ENCODE data around the gene SLC39A2. TPM values are rescaled to one million over a fixed set of nuclear protein-coding genes. Genes with fewer than 3 reads are reported as not detected.
"Not testable (repeated sequence)": the region's sequence is repeated elsewhere in the genome, so short reads cannot be mapped to it uniquely, and the experiment has no call there.

SLC39A2 gene
- total RNA-seq, 2 donors from 2014 or later, result not detected

- DNase-seq (no peak), ATAC-seq (no peak)
- Mint-ChIP-seq H3K27me3 (peaks cover 15% of the 10 kb centered on the region), H3K4me1 (peaks cover 21% of the 10 kb centered on the region), H3K4me3 (no peak overlapping the region), H3K36me3 (ENCODE audit: low read depth) (peaks cover 4% of the 10 kb centered on the region), H3K27ac (no peak overlapping the region)
- no peaks in the 10 kb centered on the region for H3K9me3 ChIP-seq (ENCODE audit: control insufficient read depth, low read length, poor library complexity, severe bottlenecking)
Observed at GRCh38 chr14:21038441-21039422, 39.6 kb downstream of the SLC39A2 start.

GRCh38 chr14:21039585-21040369 is 40.7 kb downstream of the SLC39A2 start:
- no peak overlapping the region for H3K27ac Mint-ChIP-seq
- peaks cover 20% of the 10 kb centered on the region for H3K27me3 Mint-ChIP-seq
- ATAC-seq (peak; percentile 63), DNase-seq (no peak)
- H3K9me3 ChIP-seq (ENCODE audit: control insufficient read depth, low read length, poor library complexity, severe bottlenecking), result no peaks in the 10 kb centered on the region
- peaks cover 29% of the 10 kb centered on the region for H3K4me1 Mint-ChIP-seq
- no peak overlapping the region for H3K4me3 Mint-ChIP-seq
- H3K36me3 Mint-ChIP-seq (ENCODE audit: low read depth), result peaks cover 4% of the 10 kb centered on the region

- Mint-ChIP-seq H3K4me1 (peaks cover 34% of the 10 kb centered on the region), H3K4me3 (no peak overlapping the region), H3K27ac (no peak overlapping the region), H3K36me3 (ENCODE audit: low read depth) (peaks cover 4% of the 10 kb centered on the region), H3K27me3 (peaks cover 21% of the 10 kb centered on the region)
- H3K9me3 ChIP-seq (ENCODE audit: control insufficient read depth, low read length, poor library complexity, severe bottlenecking), result no peaks in the 10 kb centered on the region
- DNase-seq, result no peak
- no peak for ATAC-seq
Observed at GRCh38 chr14:21040370-21040925, 41.4 kb downstream of the SLC39A2 start.

- H3K27ac Mint-ChIP-seq; H3K36me3 Mint-ChIP-seq (ENCODE audit: low read depth); H3K9me3 ChIP-seq (ENCODE audit: control insufficient read depth, low read length, poor library complexity, severe bottlenecking); ATAC-seq; H3K4me3 Mint-ChIP-seq; DNase-seq: not testable (repeated sequence)
- H3K4me1 Mint-ChIP-seq, result peaks cover 34% of the 10 kb centered on the region
- H3K27me3 Mint-ChIP-seq, result peaks cover 17% of the 10 kb centered on the region
Observed at GRCh38 chr14:21040941-21041340, 41.8 kb downstream of the SLC39A2 start.

GRCh38 chr14:21041676-21042433 is 42.8 kb downstream of the SLC39A2 start, which contains the start of gene RNASE7:
RNASE7 (plus strand) TSS chr14:21042362; CDS start chr14:21042993, 631 bp downstream.
- H3K27ac Mint-ChIP-seq, result peak within 1 kb of the TSS; percentile 92
- peaks cover 4% of the 10 kb centered on the region for H3K36me3 Mint-ChIP-seq (ENCODE audit: low read depth)
- no peak within 1 kb of the TSS for H3K4me3 Mint-ChIP-seq
- ATAC-seq, result no peak
- H3K4me1 Mint-ChIP-seq, result peaks cover 34% of the 10 kb centered on the region
- H3K27me3 Mint-ChIP-seq, result peaks cover 17% of the 10 kb centered on the region
- no peaks in the 10 kb centered on the region for H3K9me3 ChIP-seq (ENCODE audit: control insufficient read depth, low read length, poor library complexity, severe bottlenecking)
- DNase-seq, result no peak

- Mint-ChIP-seq H3K36me3 (ENCODE audit: low read depth) (peaks cover 4% of the 10 kb centered on the region), H3K27me3 (peaks cover 17% of the 10 kb centered on the region), H3K27ac (peak overlapping the region; percentile 92), H3K4me1 (peaks cover 34% of the 10 kb centered on the region), H3K4me3 (no peak overlapping the region)
- no peaks in the 10 kb centered on the region for H3K9me3 ChIP-seq (ENCODE audit: control insufficient read depth, low read length, poor library complexity, severe bottlenecking)
- DNase-seq (no peak), ATAC-seq (no peak)
Observed at GRCh38 chr14:21042918-21043317, 43.8 kb downstream of the SLC39A2 start.

- Mint-ChIP-seq H3K27ac (peak overlapping the region; percentile 92), H3K4me1 (peaks cover 34% of the 10 kb centered on the region), H3K36me3 (ENCODE audit: low read depth) (peaks cover 4% of the 10 kb centered on the region), H3K4me3 (no peak overlapping the region), H3K27me3 (peaks cover 22% of the 10 kb centered on the region)
- ATAC-seq (no peak), DNase-seq (no peak)
- no peaks in the 10 kb centered on the region for H3K9me3 ChIP-seq (ENCODE audit: control insufficient read depth, low read length, poor library complexity, severe bottlenecking)
Observed at GRCh38 chr14:21043387-21043973, 44.4 kb downstream of the SLC39A2 start.

- Mint-ChIP-seq H3K36me3 (ENCODE audit: low read depth) (peaks cover 4% of the 10 kb centered on the region), H3K4me3 (peak overlapping the region; percentile 36), H3K27ac (peak overlapping the region; percentile 92), H3K27me3 (peaks cover 25% of the 10 kb centered on the region), H3K4me1 (peaks cover 34% of the 10 kb centered on the region)
- DNase-seq (no peak), ATAC-seq (peak; percentile 69)
- H3K9me3 ChIP-seq (ENCODE audit: control insufficient read depth, low read length, poor library complexity, severe bottlenecking), result no peaks in the 10 kb centered on the region
Observed at GRCh38 chr14:21043974-21044618, 45.0 kb downstream of the SLC39A2 start.

- H3K4me1 Mint-ChIP-seq, result peaks cover 30% of the 10 kb centered on the region
- H3K27ac Mint-ChIP-seq, result no peak overlapping the region
- no peak overlapping the region for H3K4me3 Mint-ChIP-seq
- DNase-seq (no peak), ATAC-seq (no peak)
- H3K36me3 Mint-ChIP-seq (ENCODE audit: low read depth), result peaks cover 3% of the 10 kb centered on the region
- H3K27me3 Mint-ChIP-seq, result peaks cover 38% of the 10 kb centered on the region
- H3K9me3 ChIP-seq (ENCODE audit: control insufficient read depth, low read length, poor library complexity, severe bottlenecking), result no peaks in the 10 kb centered on the region
Observed at GRCh38 chr14:21047378-21047781, 48.3 kb downstream of the SLC39A2 start.

- Mint-ChIP-seq H3K4me1 (peaks cover 20% of the 10 kb centered on the region), H3K36me3 (ENCODE audit: low read depth) (peaks cover 2% of the 10 kb centered on the region), H3K4me3 (no peak overlapping the region), H3K27me3 (peaks cover 40% of the 10 kb centered on the region), H3K27ac (no peak overlapping the region)
- H3K9me3 ChIP-seq (ENCODE audit: control insufficient read depth, low read length, poor library complexity, severe bottlenecking), result no peaks in the 10 kb centered on the region
- ATAC-seq (no peak), DNase-seq (no peak)
Observed at GRCh38 chr14:21048638-21049037, 49.5 kb downstream of the SLC39A2 start.

- Mint-ChIP-seq H3K27ac (no peak overlapping the region), H3K36me3 (ENCODE audit: low read depth) (peaks cover 2% of the 10 kb centered on the region), H3K27me3 (peaks cover 40% of the 10 kb centered on the region), H3K4me1 (peaks cover 22% of the 10 kb centered on the region), H3K4me3 (no peak overlapping the region)
- ATAC-seq, result no peak
- DNase-seq, result no peak
- no peaks in the 10 kb centered on the region for H3K9me3 ChIP-seq (ENCODE audit: control insufficient read depth, low read length, poor library complexity, severe bottlenecking)
Observed at GRCh38 chr14:21049271-21049673, 50.2 kb downstream of the SLC39A2 start.

GRCh38 chr14:21050597-21050996 is 51.5 kb downstream of the SLC39A2 start:
- no peak for ATAC-seq

More at GRCh38 chr14:21050597-21050996, 51.5 kb downstream of the SLC39A2 start:
- Mint-ChIP-seq H3K4me1 (peaks cover 11% of the 10 kb centered on the region), H3K27me3 (peaks cover 31% of the 10 kb centered on the region), H3K27ac (no peak overlapping the region), H3K36me3 (ENCODE audit: low read depth) (peaks cover 2% of the 10 kb centered on the region), H3K4me3 (no peak overlapping the region)
- H3K9me3 ChIP-seq (ENCODE audit: control insufficient read depth, low read length, poor library complexity, severe bottlenecking), result no peaks in the 10 kb centered on the region
- DNase-seq, result no peak

Measured in T-helper 17 cell (primary cell).